HepG2 (cell line): ENCODE measurements around the gene BRD3. TPM values are rescaled to one million over a fixed set of nuclear protein-coding genes. Genes with fewer than 3 reads are reported as not detected.

ENCODE experiments used
- ARHGAP35 ChIP-seq: sonication (generic); formaldehyde crosslinking; IDR thresholded peaks from 2 replicates; pipeline ENCODE4 v1.9.0; 2022; ENCODE audit warnings: mild to moderate bottlenecking, inconsistent platforms, moderate library complexity, missing genetic modification reagents, borderline replicate concordance
- ATAD3A ChIP-seq: sonication (generic); formaldehyde crosslinking; IDR thresholded peaks from 2 replicates; pipeline ENCODE4 v1.4.0; 2020; ENCODE audit warnings: missing genetic modification reagents
- CTCF ChIP-seq: sonication (generic); formaldehyde crosslinking; IDR thresholded peaks from 2 replicates; pipeline ENCODE4 v1.5.0; 2020; ENCODE audit warnings: mild to moderate bottlenecking, missing genetic modification reagents, moderate library complexity
- FOXO1 ChIP-seq: sonication (generic); formaldehyde crosslinking; IDR thresholded peaks from 2 replicates; pipeline ENCODE4 v1.4.0; 2020; ENCODE audit warnings: missing genetic modification reagents
- GABPB1 ChIP-seq: IDR thresholded peaks from 2 replicates; pipeline ENCODE4 v1.6.1; 2016; ENCODE audit warnings: mild to moderate bottlenecking, missing genetic modification reagents, moderate library complexity, missing compliant biosample characterization
- HNF1A ChIP-seq, 2 experiments: sonication (generic) in 1 of 2; formaldehyde crosslinking in 1 of 2; IDR thresholded peaks; 2 replicates each; pipeline versions ENCODE4 v1.4.0 to v1.6.1; 2016 to 2020; ENCODE audit warnings: borderline replicate concordance in 1 of 2, low read depth in 1 of 2, mild to moderate bottlenecking in 1 of 2, missing genetic modification reagents in 1 of 2
- HNF1B ChIP-seq: sonication (generic); formaldehyde crosslinking; IDR thresholded peaks from 2 replicates; pipeline ENCODE4 v1.5.1; 2020; ENCODE audit warnings: mild to moderate bottlenecking, moderate library complexity, missing genetic modification reagents
- KDM5B ChIP-seq: sonication (generic); formaldehyde crosslinking; IDR thresholded peaks from 2 replicates; pipeline ENCODE4 v1.4.0; 2020; ENCODE audit warnings: missing genetic modification reagents, mild to moderate bottlenecking, borderline replicate concordance
- LCORL ChIP-seq, 2 experiments: fragments of 450-650 bp in 1 of 2; sonication (generic) in 1 of 2; formaldehyde crosslinking in 1 of 2; IDR thresholded peaks; 2 replicates each; pipeline versions ENCODE4 v1.5.0 to v1.6.1; 2017 to 2020; ENCODE audit warnings: antibody characterized with exemption in 1 of 2, missing genetic modification reagents in 1 of 2
- NFATC3 ChIP-seq: sonication (generic); formaldehyde crosslinking; IDR thresholded peaks from 2 replicates; pipeline ENCODE4 v1.5.1; 2020; ENCODE audit warnings: mild to moderate bottlenecking, missing genetic modification reagents
- NKX3-1 ChIP-seq: sonication (generic); formaldehyde crosslinking; IDR thresholded peaks from 2 replicates; pipeline ENCODE4 v1.5.0; 2020; ENCODE audit warnings: missing genetic modification reagents
- PHF21A ChIP-seq: sonication (generic); formaldehyde crosslinking; IDR thresholded peaks from 2 replicates; pipeline ENCODE4 v1.5.0; 2020; ENCODE audit warnings: mild to moderate bottlenecking, missing genetic modification reagents
- RXRB ChIP-seq: IDR thresholded peaks from 2 replicates; pipeline ENCODE4 v1.6.1; 2016; ENCODE audit warnings: borderline replicate concordance, missing genetic modification reagents, missing compliant biosample characterization
- SP5 ChIP-seq: IDR thresholded peaks from 2 replicates; pipeline ENCODE4 v1.6.1; 2016; ENCODE audit warnings: low read depth, borderline replicate concordance
- ZC3H13 ChIP-seq: sonication (generic); formaldehyde crosslinking; IDR thresholded peaks from 2 replicates; pipeline ENCODE4 v1.8.1; 2023; ENCODE audit warnings: mild to moderate bottlenecking, missing genetic modification reagents, moderate library complexity
- ZNF121 ChIP-seq: sonication (generic); formaldehyde crosslinking; IDR thresholded peaks from 2 replicates; pipeline ENCODE4 v1.5.0; 2020; ENCODE audit warnings: mild to moderate bottlenecking, missing genetic modification reagents
- ZNF331 ChIP-seq: sonication (generic); formaldehyde crosslinking; IDR thresholded peaks from 2 replicates; pipeline ENCODE4 v1.4.0; 2020; ENCODE audit warnings: missing genetic modification reagents
- ZNF501 ChIP-seq: sonication (generic); formaldehyde crosslinking; IDR thresholded peaks from 2 replicates; pipeline ENCODE4 v1.5.1; 2020; ENCODE audit warnings: mild to moderate bottlenecking, moderate library complexity, missing genetic modification reagents
- ZNF552 ChIP-seq: sonication (generic); formaldehyde crosslinking; IDR thresholded peaks from 2 replicates; pipeline ENCODE4 v1.9.0; 2022; ENCODE audit warnings: missing genetic modification reagents, mild to moderate bottlenecking, borderline replicate concordance
- ZNF83 ChIP-seq: sonication (generic); formaldehyde crosslinking; IDR thresholded peaks from 2 replicates; pipeline ENCODE4 v1.4.0; 2020; ENCODE audit warnings: missing genetic modification reagents, mild to moderate bottlenecking, borderline replicate concordance
- polyA plus RNA-seq, 8 experiments: library from polyadenylated mRNA; depleted of rRNA in 3 of 8; stranded (reverse) in 7 of 8; unstranded in 1 of 8; fragments of >200 nt; fragmentation: Illumina TruSeq in 4 of 8; extraction: Trizol in 4 of 8; gene quantifications; 2 replicates each; pipeline versions ENCODE4 v1.2.1 to v1.2.3, GENCODE V29; 2011 to 2016; ENCODE audit warnings: low read depth in 4 of 8, missing spikeins in 1 of 8, mixed read lengths in 1 of 8; ENCODE audit not compliant: insufficient read depth in 1 of 8
- total RNA-seq, 5 experiments: library from RNA; depleted of rRNA; stranded (reverse); fragments of >200 nt; fragmentation: Illumina TruSeq; extraction: Trizol; gene quantifications; 2 replicates each; pipeline ENCODE4 v1.2.3, GENCODE V29; 2016; ENCODE audit warnings: low read depth in 1 of 5

Gene BRD3
- total and polyA plus RNA-seq, 2 of the 13 experiments (the other 11 are each of a cell fraction or from before 2014, with no cell fraction given): 5.9 to 12.9 TPM

- TF ChIP-seq NFATC3 (no peak), ZC3H13 (CRISPR knock-in tag) (peak; percentile 27; the same call in 1 of the 2 replicates), ZNF83 (no peak), PHF21A (peak; percentile 65), FOXO1 (0 out of 2 replicates have a peak, but pooled peaks have one; percentile 49), ZNF501 (CRISPR knock-in tag) (peak; percentile 57), SP5 (CRISPR knock-in tag) (0 out of 2 replicates have a peak, but pooled peaks have one; percentile 22), RXRB (CRISPR knock-in tag) (0 out of 2 replicates have a peak, but pooled peaks have one; percentile 32), CTCF (CRISPR knock-in tag) (peak; percentile 99), GABPB1 (peak; percentile 46; the same call in 1 of the 2 replicates), ATAD3A (CRISPR knock-in tag) (no peak), LCORL (IDR thresholded peaks at IDR 0.05) (no peak), LCORL (CRISPR knock-in tag; IDR thresholded peaks at IDR 0.05) (peak; percentile 72), HNF1A (IDR thresholded peaks at IDR 0.05; ENCODE audit: low read depth) (no peak), HNF1A (CRISPR knock-in tag; IDR thresholded peaks at IDR 0.05; ENCODE audit: borderline replicate concordance) (no peak), ARHGAP35 (CRISPR knock-in tag) (0 out of 2 replicates have a peak, but pooled peaks have one; percentile 58), NKX3-1 (CRISPR knock-in tag) (no peak), KDM5B (CRISPR knock-in tag) (0 out of 2 replicates have a peak, but pooled peaks have one; percentile 25), HNF1B (CRISPR knock-in tag) (peak; percentile 42), ZNF552 (CRISPR knock-in tag) (no peak), ZNF121 (CRISPR knock-in tag) (peak; percentile 82), ZNF331 (CRISPR knock-in tag) (peak; percentile 56; the same call in 1 of the 2 replicates)
These were observed 73.3 kb downstream of the BRD3 start (continued) for GRCh38 chr9:133994353-133995011.
